Cortex of kidney (tissue), 1 donor: ENCODE results near the gene DENND1A.

Experiments
- DNase-seq: peaks from one replicate; lab custom pipeline; 2025; lab: John Stamatoyannopoulos, UW

The DENND1A gene

GRCh38 chr9:123426406-123426805 is 503.5 kb downstream of the DENND1A start:
- DNase-seq, result no peak

GRCh38 chr9:123425836-123426365 is 504.0 kb downstream of the DENND1A start:
- no peak for DNase-seq

DNA sequence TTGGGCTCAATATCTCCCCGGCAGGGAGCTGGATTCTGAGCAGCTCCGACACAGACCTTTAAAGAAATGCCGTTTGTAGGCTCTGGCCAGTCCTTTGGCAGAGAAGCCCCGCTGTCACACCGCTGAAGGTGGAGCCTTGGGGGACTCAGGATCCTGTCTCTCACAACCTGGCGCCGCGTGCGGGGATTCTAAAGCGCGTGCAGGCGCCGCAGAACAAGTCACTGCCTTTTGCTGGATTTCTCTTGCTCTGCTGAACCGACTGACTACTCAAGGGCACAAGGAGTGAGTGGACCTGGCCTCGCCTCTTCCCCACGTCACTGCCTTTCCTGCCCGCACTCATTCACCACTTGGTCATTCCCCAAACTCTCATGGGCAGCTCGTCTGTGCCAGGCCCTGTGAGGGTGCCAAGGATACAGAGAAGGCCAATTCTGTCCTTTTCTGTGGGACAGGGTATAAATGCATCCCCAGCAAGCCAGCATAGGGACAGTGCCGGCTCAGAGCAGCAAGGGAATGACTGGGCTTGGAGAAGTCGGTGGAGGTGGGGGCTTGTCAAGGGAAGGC is 504.6 kb downstream of the DENND1A start:
- no peak for DNase-seq

DNA sequence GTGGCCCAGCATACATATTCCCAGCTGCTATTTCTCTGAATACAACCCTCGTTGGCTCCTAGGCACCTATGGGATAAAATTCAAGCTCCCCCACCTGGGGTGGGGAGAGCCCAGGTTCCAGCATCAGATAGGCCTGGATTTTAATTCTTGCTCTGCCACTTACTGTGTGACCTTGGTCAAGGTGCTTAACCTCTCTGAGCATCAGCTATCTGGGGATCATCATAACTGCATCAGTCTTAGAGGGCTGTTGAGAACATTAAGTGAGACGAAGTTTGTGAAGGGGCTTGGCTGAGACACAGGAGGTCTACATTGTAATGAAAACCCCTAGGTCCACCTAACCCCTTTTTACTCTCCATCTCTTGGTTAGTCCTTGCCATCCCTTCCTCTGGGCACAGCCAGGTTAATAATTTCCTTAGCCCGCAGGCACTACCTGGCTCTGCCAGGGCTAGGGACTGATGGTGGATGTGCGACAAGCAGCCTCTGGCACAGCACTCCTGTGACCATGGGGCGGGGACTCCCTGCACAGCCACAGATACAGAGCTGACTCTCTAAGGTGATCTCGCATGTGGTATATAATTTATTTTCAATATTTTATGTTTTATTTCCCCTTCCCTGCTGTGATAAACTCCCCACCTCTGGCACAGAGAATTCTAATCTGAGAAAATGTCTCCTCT is 505.2 kb downstream of the DENND1A start:
- no peak for DNase-seq

DNA sequence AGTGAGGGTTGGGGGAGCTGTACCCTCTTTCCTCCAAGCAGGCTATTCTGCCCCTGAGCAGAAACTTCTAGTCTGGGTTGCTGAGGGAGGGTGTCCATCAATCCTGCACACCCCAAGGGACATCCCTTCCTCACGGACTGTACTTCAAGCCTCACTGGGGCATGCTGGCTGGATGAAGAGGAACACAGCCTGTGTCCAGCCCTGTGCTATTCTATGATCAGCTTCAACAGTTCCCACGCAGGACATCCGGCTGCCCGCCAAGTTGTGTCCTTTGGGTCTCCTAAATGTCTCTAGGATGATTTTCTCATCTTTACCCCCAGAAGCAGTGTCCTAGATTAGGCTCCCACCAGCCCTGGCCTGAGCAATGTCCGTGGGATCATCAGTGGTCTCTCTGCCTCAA is 505.8 kb downstream of the DENND1A start:
- DNase-seq, result no peak

DNA sequence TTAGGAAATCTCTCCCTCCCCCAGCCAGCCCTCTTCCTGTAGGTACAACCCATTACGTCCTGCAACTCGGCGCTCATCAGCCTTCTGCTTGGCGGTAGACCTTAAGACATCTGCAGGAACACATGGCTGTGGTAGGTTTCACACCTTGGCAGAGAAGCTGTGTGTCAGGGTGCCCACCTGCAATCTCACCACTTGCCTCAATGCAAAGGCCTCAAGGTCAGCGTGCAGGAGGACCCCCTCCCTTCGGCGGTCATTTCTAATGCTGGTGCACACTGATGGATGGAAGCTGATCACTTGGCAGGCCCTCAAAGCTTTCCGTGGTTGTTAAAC is 506.6 kb downstream of the DENND1A start:
- no peak for DNase-seq

DNA sequence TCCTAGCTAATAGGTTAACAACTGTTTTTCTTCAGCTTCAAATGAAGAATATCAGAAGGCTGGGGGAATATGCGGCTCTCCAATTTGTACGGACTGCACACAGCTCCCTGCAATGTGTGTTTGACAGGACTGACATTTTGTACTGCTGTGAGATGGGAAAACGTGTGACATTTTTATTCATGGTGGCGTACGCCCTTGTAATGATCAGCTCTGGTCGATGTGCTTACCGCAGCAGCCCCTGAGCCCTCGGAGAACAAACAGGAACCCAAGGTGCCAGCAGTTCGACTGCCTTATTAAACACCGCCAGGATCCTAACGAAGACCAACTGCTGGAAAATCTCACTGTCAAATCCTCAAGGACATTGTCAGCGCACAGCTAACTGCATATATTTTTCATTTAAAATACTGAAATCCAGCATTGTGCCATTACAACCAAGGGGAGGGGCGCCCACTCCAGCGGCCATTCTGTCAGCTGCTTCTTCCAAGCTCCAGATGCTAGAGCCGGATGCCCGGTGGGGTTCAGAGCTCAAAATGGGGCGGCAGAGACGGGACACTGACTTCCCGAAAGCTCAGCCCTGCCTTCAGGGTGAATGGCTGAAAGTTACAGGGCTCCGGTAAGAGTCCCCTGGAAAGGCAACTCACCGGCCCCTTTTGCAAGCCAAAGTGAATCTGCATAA is 507.2 kb downstream of the DENND1A start:
- no peak for DNase-seq

DNA sequence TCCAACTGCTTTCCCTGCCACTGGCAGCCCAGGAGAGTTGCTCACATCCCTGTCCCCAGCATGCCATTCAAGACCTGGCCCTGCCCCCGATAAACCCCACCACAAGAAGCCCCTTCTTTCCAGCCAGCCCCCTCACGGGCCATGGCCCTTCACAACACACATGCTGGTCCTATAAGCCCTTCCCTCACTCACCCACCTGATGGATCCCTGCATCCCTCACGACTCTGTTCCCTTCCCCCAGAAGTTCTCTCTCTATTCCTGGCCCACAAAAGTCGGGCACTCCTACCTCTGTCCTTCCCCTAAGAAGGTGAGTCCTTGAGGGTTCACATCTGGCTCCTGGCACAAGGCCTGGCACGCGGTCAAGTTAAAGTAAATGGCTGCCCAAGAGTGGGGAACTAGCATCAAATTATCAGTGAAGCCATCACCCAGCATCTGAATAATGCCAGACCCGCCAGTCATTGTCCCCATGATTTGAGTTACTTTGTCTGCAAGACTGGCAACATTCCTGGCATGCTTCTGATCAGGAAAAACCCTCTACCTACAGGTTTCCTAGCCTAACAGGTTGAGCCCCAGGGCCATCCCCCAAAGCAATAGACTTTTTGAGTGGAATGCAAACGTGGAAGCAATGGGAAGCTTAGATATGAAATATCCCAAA is 508.0 kb downstream of the DENND1A start:
- DNase-seq, result no peak

DNA sequence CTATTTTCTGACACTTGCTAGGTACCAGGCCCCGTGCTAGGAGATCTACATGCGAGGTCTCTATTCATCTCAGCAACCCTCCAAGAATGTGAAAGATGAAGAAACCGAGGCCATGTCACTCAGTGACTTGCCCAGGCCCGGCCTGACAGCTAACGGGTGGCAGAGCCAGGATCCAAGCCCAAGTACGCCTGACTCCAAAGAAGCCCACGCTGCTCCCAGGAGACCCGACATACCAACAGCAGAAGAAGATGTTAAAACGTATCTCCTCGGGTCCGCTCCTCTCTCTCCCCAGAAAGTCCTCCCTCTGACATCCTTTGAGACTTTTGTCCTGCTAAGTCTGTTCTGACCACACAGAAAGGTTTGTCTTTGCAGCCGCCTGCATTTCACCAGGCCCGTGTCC is 508.7 kb downstream of the DENND1A start:
- DNase-seq, result no peak

GRCh38 chr9:123420592-123421111 is 509.3 kb downstream of the DENND1A start:
- DNase-seq, result no peak

DNA sequence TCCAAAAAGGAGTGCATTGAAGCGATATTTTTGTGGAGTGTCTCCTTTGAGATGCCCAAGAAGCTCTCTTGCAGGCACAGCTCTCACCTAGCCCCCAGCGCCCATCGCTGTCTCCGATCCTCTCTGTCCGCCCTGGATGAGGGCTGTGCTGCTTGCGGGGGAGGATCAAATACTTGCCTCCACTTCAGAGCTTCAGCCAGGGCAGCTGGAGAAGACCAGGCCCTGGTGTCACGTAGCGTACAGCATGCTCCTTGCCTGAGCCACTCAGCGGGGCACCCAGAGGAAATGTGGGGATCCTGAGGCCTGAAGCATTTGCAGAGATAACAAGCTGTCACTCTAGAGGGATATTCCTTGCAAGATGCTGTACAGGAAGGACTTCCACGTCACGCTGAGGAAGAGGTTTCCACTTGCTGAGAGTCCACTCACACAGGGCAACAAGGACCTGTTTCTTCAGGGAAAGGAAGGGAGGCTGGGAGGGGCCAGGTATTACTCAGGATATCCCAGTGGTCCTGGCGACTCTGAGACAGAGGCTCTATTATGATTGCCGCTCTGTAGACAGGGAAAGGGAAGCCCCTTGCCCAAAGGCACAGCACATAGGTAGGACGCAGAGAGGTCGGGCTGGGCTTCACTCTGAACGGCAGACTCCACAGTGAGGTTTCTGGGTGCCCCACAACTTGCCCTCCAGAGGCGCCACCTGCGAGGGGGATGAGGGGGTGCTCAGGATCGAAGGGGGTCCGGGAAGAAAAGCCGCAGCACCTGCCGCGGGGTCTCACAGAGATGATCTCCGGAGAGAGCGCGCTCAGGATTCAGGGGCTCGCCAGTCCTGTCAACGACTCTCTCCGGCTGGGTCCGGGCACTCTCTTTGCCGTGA is 510.0 kb downstream of the DENND1A start:
- no peak for DNase-seq

GRCh38 chr9:123419091-123419490 is 510.8 kb downstream of the DENND1A start:
- DNase-seq, result no peak

GRCh38 chr9:123418506-123418905 is 511.4 kb downstream of the DENND1A start:
- DNase-seq, result no peak

GRCh38 chr9:123418052-123418430 is 511.9 kb downstream of the DENND1A start:
- no peak for DNase-seq

- DNase-seq, result no peak
These were observed 512.5 kb downstream of the DENND1A start for GRCh38 chr9:123417289-123418051.

- DNase-seq, result no peak
These were observed 513.8 kb downstream of the DENND1A start for GRCh38 chr9:123416176-123416575.

- DNase-seq, result no peak
These were observed 514.7 kb downstream of the DENND1A start for GRCh38 chr9:123414936-123415930.

DNA sequence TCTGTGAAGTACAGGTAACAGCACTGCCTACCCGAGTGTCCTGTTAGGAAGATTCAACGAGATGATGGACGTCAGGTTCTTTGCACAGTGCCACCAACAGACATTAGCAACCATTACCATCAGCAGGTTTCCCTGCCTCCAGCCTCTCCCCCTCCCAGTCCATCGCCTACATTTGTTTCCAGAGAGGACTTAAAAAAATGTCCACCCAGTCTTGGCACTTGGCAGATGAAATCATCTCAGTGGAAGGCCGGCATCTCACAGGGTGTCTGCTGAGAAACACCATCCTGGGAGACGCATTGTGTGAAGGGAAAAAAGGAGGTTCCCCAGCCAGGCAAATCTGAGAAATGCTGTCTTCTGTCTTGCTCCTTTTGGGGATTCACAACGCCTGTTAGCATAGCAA is 515.7 kb downstream of the DENND1A start:
- DNase-seq, result no peak

- DNase-seq, result no peak
These were observed 517.6 kb downstream of the DENND1A start for GRCh38 chr9:123412171-123412820.
